GM19463 (cell line): Measurements from ENCODE around the gene GOLGA6C.
"Not testable (repeated sequence)": the region's sequence is repeated elsewhere in the genome, so short reads cannot be mapped to it uniquely, and the experiment has no call there.

Experiments used
- ATAC-seq: cut with Tn5 transposase; IDR thresholded peaks from one replicate; pipeline ENCODE4 v1.9.1; 2021; ENCODE audit warnings: mild to moderate bottlenecking, moderate library complexity; ENCODE audit not compliant: unreplicated experiment

Gene GOLGA6C

GRCh38 chr15:75312548-75312947 lies 54.4 kb downstream of the GOLGA6C start:
- ATAC-seq = not testable (repeated sequence)

GRCh38 chr15:75313116-75313845 lies 55.1 kb downstream of the GOLGA6C start:
- ATAC-seq = no peak

GRCh38 chr15:75314552-75315290 lies 56.6 kb downstream of the GOLGA6C start:
- ATAC-seq = no peak

GRCh38 chr15:75319231-75319897 lies 61.2 kb downstream of the GOLGA6C start:
- not testable (repeated sequence) for ATAC-seq
